GM12892 (cell line): ENCODE measurements around the gene MTHFD1L.

Source experiments
- POLR2A ChIP-seq: IDR thresholded peaks from 2 replicates; pipeline ENCODE4 v1.6.1; 2011; ENCODE audit warnings: low read depth, low read length, control low read depth
- TAF1 ChIP-seq: IDR thresholded peaks from 2 replicates; pipeline ENCODE4 v1.6.1; 2011; ENCODE audit warnings: low read depth, mild to moderate bottlenecking, control low read depth, low read length, borderline replicate concordance

GRCh38 chr6:150964765-150965164 is 99.3 kb downstream of the MTHFD1L start:
- TF ChIP-seq POLR2A (no peak), TAF1 (no peak)
